HepG2 (cell line): ENCODE results near the gene THY1. TPM values are rescaled to one million over a fixed set of nuclear protein-coding genes. Genes with fewer than 3 reads are reported as not detected.

Experiments used
- ATAC-seq: fragments of 200-7000 bp; cut with Tn5 transposase; 3 replicates; pipeline ENCODE4 v1.9.1; 2020; ENCODE audit warnings: mild to moderate bottlenecking, moderate library complexity
- BruUV-seq: library from RNA; stranded (reverse); fragments of 400-500 nt; replicated peaks from 2 replicates; lab custom pipeline; 2021; lab: Mats Ljungman, UMichigan
- CTCF ChIA-PET: fragments of 300-600 bp; formaldehyde crosslinking; extraction: SDS; loops from one replicate; lab custom pipeline; 2021; ENCODE audit warnings: low total read pairs, inconsistent platforms, low intra/inter-chr PET ratio; lab: Yijun Ruan, JAX
- POLR2A ChIA-PET: fragments of 350-600 bp; sonication (Branson Sonifier 250); formaldehyde crosslinking; loops from one replicate; lab custom pipeline; 2020; ENCODE audit warnings: antibody characterized with exemption, inconsistent platforms; lab: Yijun Ruan, JAX
- DNase-seq: peaks from one replicate; pipeline ENCODE4 v3.0.0-alpha.2; 2015; ENCODE audit warnings: low spot score
- FAIRE-seq: peaks from 3 replicates; lab custom pipeline; 2011; peaks lifted over from hg19 to GRCh38; lab: Jason Lieb, UNC
- H2AFZ ChIP-seq: one replicate; pipeline ENCODE4 v1.6.1; 2011; ENCODE audit warnings: low read length, inconsistent platforms
- H3K27ac ChIP-seq: fragments of 300-600 bp; 3 replicates; pipeline ENCODE4 v1.8.0; 2011; ENCODE audit warnings: mixed run types, mild to moderate bottlenecking, mixed read lengths, low read length, inconsistent platforms; ENCODE audit not compliant: insufficient read depth; ENCODE audit errors: extremely low read length
- H3K27me3 ChIP-seq, 2 experiments: fragments of 200-600 bp in 1 of 2; 2 replicates in 1 of 2; 3 replicates in 1 of 2; pipeline versions ENCODE4 v1.6.0 to v1.8.0; 2011; ENCODE audit warnings: low read length in 2 of 2, mild to moderate bottlenecking in 2 of 2, moderate library complexity in 2 of 2, inconsistent platforms in 1 of 2; ENCODE audit not compliant: insufficient read depth in 2 of 2, control insufficient read depth in 1 of 2
- H3K36me3 ChIP-seq, 2 experiments: fragments of 200-600 bp in 1 of 2; replicated peaks in 1 of 2; 2 replicates in 1 of 2; 3 replicates in 1 of 2; pipeline versions ENCODE4 v1.5.1 to v1.8.0; 2011; ENCODE audit warnings: low read length in 2 of 2, inconsistent platforms in 1 of 2; ENCODE audit not compliant: insufficient read depth in 2 of 2, control insufficient read depth in 1 of 2
- H3K4me1 ChIP-seq: 2 replicates; pipeline ENCODE4 v1.5.1; 2012; ENCODE audit warnings: low read length, inconsistent platforms; ENCODE audit not compliant: insufficient read depth
- H3K4me2 ChIP-seq: 2 replicates; pipeline ENCODE4 v1.6.0; 2011; ENCODE audit warnings: low read depth, low read length, inconsistent platforms
- H3K4me3 ChIP-seq, 3 experiments: fragments of 200-600 bp in 1 of 3; sonication (generic), shearing (Covaris generic) in 1 of 3; replicated peaks in 1 of 3; 2 replicates each; pipeline ENCODE4 v1.5.1; 2011 to 2016; ENCODE audit warnings: low read length in 3 of 3, inconsistent platforms in 2 of 3, low read depth in 2 of 3, mild to moderate bottlenecking in 2 of 3, control low read depth in 1 of 3, mixed read lengths in 1 of 3; ENCODE audit not compliant: insufficient read depth in 1 of 3
- H3K79me2 ChIP-seq: one replicate; pipeline ENCODE4 v1.6.1; 2011; ENCODE audit warnings: low read length, inconsistent platforms; ENCODE audit not compliant: insufficient read depth
- H3K9ac ChIP-seq: 2 replicates; pipeline ENCODE4 v1.6.0; 2011; ENCODE audit warnings: mild to moderate bottlenecking, low read depth, low read length, inconsistent platforms; ENCODE audit not compliant: insufficient read depth
- H3K9me3 ChIP-seq: 2 replicates; pipeline ENCODE4 v1.5.1; 2012; ENCODE audit warnings: mild to moderate bottlenecking, low read length
- H4K20me1 ChIP-seq: 2 replicates; pipeline ENCODE4 v1.6.0; 2011; ENCODE audit warnings: inconsistent platforms, mild to moderate bottlenecking, low read length, moderate library complexity; ENCODE audit not compliant: insufficient read depth
- ADNP ChIP-seq: sonication (generic); formaldehyde crosslinking; IDR thresholded peaks from 2 replicates; pipeline ENCODE4 v1.4.0; 2020; ENCODE audit warnings: missing genetic modification reagents
- ATF7 ChIP-seq, 2 experiments: fragments of 450-650 bp in 1 of 2; sonication (generic) in 1 of 2; formaldehyde crosslinking in 1 of 2; IDR thresholded peaks; 2 replicates each; pipeline versions ENCODE4 v1.4.0 to v1.6.1; 2016 to 2020; ENCODE audit warnings: antibody characterized with exemption in 1 of 2, mild to moderate bottlenecking in 1 of 2, missing genetic modification reagents in 1 of 2
- CCAR2 ChIP-seq: fragments of 200-400 bp; formaldehyde crosslinking; optimal IDR thresholded peaks from 2 replicates; pipeline ENCODE3; 2018; ENCODE audit warnings: low read depth, mild to moderate bottlenecking, low read length, moderate library complexity
- FIP1L1 ChIP-seq: fragments of 200-400 bp; formaldehyde crosslinking; IDR thresholded peaks from 2 replicates; pipeline ENCODE4 v1.6.1; 2018; ENCODE audit warnings: low read depth, mild to moderate bottlenecking, low read length, moderate library complexity, borderline replicate concordance; ENCODE audit not compliant: insufficient read depth
- MNT ChIP-seq: fragments of 450-650 bp; IDR thresholded peaks from 2 replicates; pipeline ENCODE4 v1.6.1; 2016
- PBX2 ChIP-seq: IDR thresholded peaks from 2 replicates; pipeline ENCODE4 v1.6.1; 2016; ENCODE audit warnings: control low read depth
- PHF8 ChIP-seq: sonication (generic); formaldehyde crosslinking; IDR thresholded peaks from 2 replicates; pipeline ENCODE4 v1.5.0; 2020; ENCODE audit warnings: missing genetic modification reagents
- PRDM15 ChIP-seq: sonication (generic); formaldehyde crosslinking; IDR thresholded peaks from 2 replicates; pipeline ENCODE4 v1.4.0; 2020; ENCODE audit warnings: missing genetic modification reagents
- RELA ChIP-seq: sonication (generic); formaldehyde crosslinking; IDR thresholded peaks from 2 replicates; pipeline ENCODE4 v1.4.0; 2020; ENCODE audit warnings: missing genetic modification reagents
- SNAPC5 ChIP-seq: sonication (generic); formaldehyde crosslinking; IDR thresholded peaks from 2 replicates; pipeline ENCODE4 v1.8.1; 2023; ENCODE audit warnings: mild to moderate bottlenecking, missing genetic modification reagents, borderline replicate concordance
- STAG1 ChIP-seq: sonication (generic); formaldehyde crosslinking; IDR thresholded peaks from 2 replicates; pipeline ENCODE4 v1.4.0; 2020; ENCODE audit warnings: missing genetic modification reagents
- ZBTB46 ChIP-seq: sonication (generic); formaldehyde crosslinking; IDR thresholded peaks from 2 replicates; pipeline ENCODE4 v1.4.0; 2020; ENCODE audit warnings: mild to moderate bottlenecking, missing genetic modification reagents, borderline replicate concordance
- ZNF570 ChIP-seq: sonication (generic); formaldehyde crosslinking; IDR thresholded peaks from 2 replicates; pipeline ENCODE4 v1.4.0; 2020; ENCODE audit warnings: mild to moderate bottlenecking, missing genetic modification reagents, borderline replicate concordance
- ZNF639 ChIP-seq: conservative IDR thresholded peaks from 2 replicates; pipeline ENCODE4 v1.6.1; 2018; ENCODE audit warnings: missing genetic modification reagents
- WGBS: methylation state at CpG from one replicate; pipeline ENCODE4 v1.1.6; 2017; ENCODE audit warnings: low lambda C conversion rate; 5-methylcytosine and 5-hydroxymethylcytosine counted together
- in situ Hi-C: cut with HindIII; loops from 2 replicates; pipeline ENCODE4 v1.10.0; 2017; ENCODE audit warnings: low pct_unique_long_range_greater_than_20kb; ENCODE audit not compliant: extremely low pct_ligation_motif_present
- intact Hi-C: fragments of 100-400 bp; cut with micrococcal nuclease; formaldehyde crosslinking; loops from one replicate; pipeline ENCODE4 v1.10.0; 2022; ENCODE audit not compliant: unreplicated experiment
- polyA plus RNA-seq, 8 experiments: library from polyadenylated mRNA; depleted of rRNA in 3 of 8; stranded (reverse) in 7 of 8; unstranded in 1 of 8; fragments of >200 nt; fragmentation: Illumina TruSeq in 4 of 8; extraction: Trizol in 4 of 8; gene quantifications; 2 replicates each; pipeline versions ENCODE4 v1.2.1 to v1.2.3, GENCODE V29; 2011 to 2016; ENCODE audit warnings: low read depth in 4 of 8, missing spikeins in 1 of 8, mixed read lengths in 1 of 8; ENCODE audit not compliant: insufficient read depth in 1 of 8
- total RNA-seq, 5 experiments: library from RNA; depleted of rRNA; stranded (reverse); fragments of >200 nt; fragmentation: Illumina TruSeq; extraction: Trizol; gene quantifications; 2 replicates each; pipeline ENCODE4 v1.2.3, GENCODE V29; 2016; ENCODE audit warnings: low read depth in 1 of 5

Gene THY1
- total and polyA plus RNA-seq, 2 of the 13 experiments (the other 11 are each of a cell fraction or from before 2014, with no cell fraction given): not detected

GRCh38 chr11:119414321-119414720, 8.7 kb downstream of the THY1 start (continued):
- TF ChIP-seq ZBTB46 (no peak), PBX2 (CRISPR knock-in tag) (no peak), CCAR2 (no peak), ATF7 (IDR thresholded peaks at IDR 0.05) (no peak), ATF7 (CRISPR knock-in tag; IDR thresholded peaks at IDR 0.05) (no peak)
- TF ChIP-seq, all 625 proteins: peak for 0

- Histone ChIP-seq H3K4me1 (no peaks in the 10 kb centered on the region), H3K9ac (no peak overlapping the region), H4K20me1 (no peaks in the 10 kb centered on the region), H2AFZ (no peak overlapping the region), H3K27ac (no peak overlapping the region), H3K27me3 (no peaks in the 10 kb centered on the region), H3K9me3 (no peaks in the 10 kb centered on the region), H3K79me2 (no peaks in the 10 kb centered on the region), H3K4me2 (no peak overlapping the region), H3K36me3 (no peaks in the 10 kb centered on the region), H3K4me3 (no peak overlapping the region)
- WGBS: 99% methylated on average over 2 of the region's 2 CpGs
- ATAC-seq (no peak), DNase-seq (no peak), FAIRE-seq (no peak)
- ChIA-PET POLR2A (no interaction called here), CTCF (no interaction called here)
- in situ Hi-C loops (no loop called here), intact Hi-C loops (no loop called here)
- BruUV-seq: no TSS peak
- TF ChIP-seq ZNF639 (CRISPR knock-in tag) (no peak), RELA (CRISPR knock-in tag) (no peak), FIP1L1 (no peak), STAG1 (CRISPR knock-in tag) (no peak), MNT (no peak), ZNF570 (CRISPR knock-in tag) (no peak), ADNP (CRISPR knock-in tag) (no peak), PRDM15 (no peak), PHF8 (CRISPR knock-in tag) (no peak), SNAPC5 (CRISPR knock-in tag) (no peak)
Measured at GRCh38 chr11:119412072-119412471, 10.9 kb downstream of the THY1 start.
